GM21526 (cell line): ENCODE results near the gene CD93.

Experiments used
- ATAC-seq: cut with Tn5 transposase; IDR thresholded peaks from one replicate; pipeline ENCODE4 v1.9.1; 2021; ENCODE audit warnings: moderate library complexity; ENCODE audit not compliant: unreplicated experiment, low FRiP score

The CD93 gene

GRCh38 chr20:23086056-23086566, at the start of gene CD93:
TSS of gene CD93 (minus strand) at chr20:23086324. CDS start at chr20:23086192, 132 bp downstream.
- ATAC-seq, result no peak

- ATAC-seq, result no peak
These were observed 47.5 kb upstream of the CD93 start for GRCh38 chr20:23133560-23133998.

GRCh38 chr20:23132930-23133559, 46.9 kb upstream of the CD93 start:
- ATAC-seq, result no peak

- no peak for ATAC-seq
These were observed 46.3 kb upstream of the CD93 start for GRCh38 chr20:23132293-23132929.

- no peak for ATAC-seq
These were observed 45.6 kb upstream of the CD93 start for GRCh38 chr20:23131766-23132165.

- no peak for ATAC-seq
These were observed 44.6 kb upstream of the CD93 start for GRCh38 chr20:23130622-23131140.

- no peak for ATAC-seq
These were observed 43.9 kb upstream of the CD93 start for GRCh38 chr20:23129891-23130621.

GRCh38 chr20:23129266-23129665, 43.1 kb upstream of the CD93 start:
- no peak for ATAC-seq

GRCh38 chr20:23128461-23129125, 42.5 kb upstream of the CD93 start:
- no peak for ATAC-seq

- no peak for ATAC-seq
These were observed 41.6 kb upstream of the CD93 start for GRCh38 chr20:23127506-23128279.

- ATAC-seq, result no peak
These were observed 40.3 kb upstream of the CD93 start for GRCh38 chr20:23126281-23127061.

- no peak for ATAC-seq
These were observed 39.6 kb upstream of the CD93 start for GRCh38 chr20:23125625-23126191.

- ATAC-seq, result no peak
These were observed 39.0 kb upstream of the CD93 start for GRCh38 chr20:23125159-23125558.

GRCh38 chr20:23123886-23124285, 37.8 kb upstream of the CD93 start:
- ATAC-seq, result no peak

GRCh38 chr20:23122796-23123655, 36.9 kb upstream of the CD93 start:
- no peak for ATAC-seq

GRCh38 chr20:23122321-23122720, 36.2 kb upstream of the CD93 start:
- ATAC-seq, result no peak

GRCh38 chr20:23121751-23122320, 35.7 kb upstream of the CD93 start:
- no peak for ATAC-seq
